Fibroblast of the conjunctiva (primary cell): ENCODE measurements around the gene RSBN1.
"Not testable (repeated sequence)": the region's sequence is repeated elsewhere in the genome, so short reads cannot be mapped to it uniquely, and the experiment has no call there.

Source experiments
- DNase-seq: peaks from one replicate; pipeline ENCODE4 v3.0.0-alpha.2; 2010; ENCODE audit warnings: low read depth

RSBN1 gene

GRCh38 chr1:113744114-113744513 lies 68.2 kb downstream of the RSBN1 start:
- no peak for DNase-seq

GRCh38 chr1:113742515-113742914 lies 69.8 kb downstream of the RSBN1 start:
- no peak for DNase-seq

- DNase-seq = no peak
Observed at GRCh38 chr1:113734357-113735055, 77.8 kb downstream of the RSBN1 start.

GRCh38 chr1:113732802-113733201 lies 79.5 kb downstream of the RSBN1 start:
- no peak for DNase-seq

GRCh38 chr1:113721010-113721409 lies 91.3 kb downstream of the RSBN1 start:
- DNase-seq = no peak

GRCh38 chr1:113718621-113719020 lies 93.7 kb downstream of the RSBN1 start:
- DNase-seq = not testable (repeated sequence)

- not testable (repeated sequence) for DNase-seq
Observed at GRCh38 chr1:113717506-113717905, 94.8 kb downstream of the RSBN1 start.

GRCh38 chr1:113714606-113715269 lies 97.5 kb downstream of the RSBN1 start:
- no peak for DNase-seq
